GM19395 (cell line): ENCODE data around the gene THYN1.

Experiments used
- ATAC-seq: cut with Tn5 transposase; IDR thresholded peaks from one replicate; pipeline ENCODE4 v1.9.1; 2021; ENCODE audit warnings: mild to moderate bottlenecking, moderate library complexity; ENCODE audit not compliant: unreplicated experiment

THYN1 gene

DNA sequence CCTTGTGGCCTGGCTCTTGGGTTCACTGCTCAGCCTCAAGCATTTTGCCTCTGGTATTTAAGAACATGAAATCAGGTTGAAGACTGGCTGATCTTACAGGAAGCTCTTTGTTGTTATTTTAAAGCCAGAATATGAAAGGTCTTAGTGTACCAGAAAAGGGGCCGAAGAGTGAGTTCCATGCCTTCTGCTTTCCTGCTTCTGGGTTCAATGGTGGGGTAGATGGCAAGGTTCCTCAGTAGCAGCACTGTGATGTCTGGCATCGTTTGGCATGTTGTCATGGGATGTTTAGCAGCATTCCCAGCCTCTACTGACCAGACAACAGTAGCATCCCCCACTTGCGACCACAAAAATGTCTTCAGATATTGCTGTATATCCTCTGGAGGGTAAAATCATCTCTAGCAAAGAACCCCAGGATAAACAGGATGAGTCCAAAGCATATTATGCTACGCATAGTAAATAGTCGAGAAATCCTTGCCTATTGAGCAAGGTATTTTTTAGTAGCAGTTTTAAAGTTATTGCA, 26.3 kb downstream of the THYN1 start:
- no peak for ATAC-seq

DNA sequence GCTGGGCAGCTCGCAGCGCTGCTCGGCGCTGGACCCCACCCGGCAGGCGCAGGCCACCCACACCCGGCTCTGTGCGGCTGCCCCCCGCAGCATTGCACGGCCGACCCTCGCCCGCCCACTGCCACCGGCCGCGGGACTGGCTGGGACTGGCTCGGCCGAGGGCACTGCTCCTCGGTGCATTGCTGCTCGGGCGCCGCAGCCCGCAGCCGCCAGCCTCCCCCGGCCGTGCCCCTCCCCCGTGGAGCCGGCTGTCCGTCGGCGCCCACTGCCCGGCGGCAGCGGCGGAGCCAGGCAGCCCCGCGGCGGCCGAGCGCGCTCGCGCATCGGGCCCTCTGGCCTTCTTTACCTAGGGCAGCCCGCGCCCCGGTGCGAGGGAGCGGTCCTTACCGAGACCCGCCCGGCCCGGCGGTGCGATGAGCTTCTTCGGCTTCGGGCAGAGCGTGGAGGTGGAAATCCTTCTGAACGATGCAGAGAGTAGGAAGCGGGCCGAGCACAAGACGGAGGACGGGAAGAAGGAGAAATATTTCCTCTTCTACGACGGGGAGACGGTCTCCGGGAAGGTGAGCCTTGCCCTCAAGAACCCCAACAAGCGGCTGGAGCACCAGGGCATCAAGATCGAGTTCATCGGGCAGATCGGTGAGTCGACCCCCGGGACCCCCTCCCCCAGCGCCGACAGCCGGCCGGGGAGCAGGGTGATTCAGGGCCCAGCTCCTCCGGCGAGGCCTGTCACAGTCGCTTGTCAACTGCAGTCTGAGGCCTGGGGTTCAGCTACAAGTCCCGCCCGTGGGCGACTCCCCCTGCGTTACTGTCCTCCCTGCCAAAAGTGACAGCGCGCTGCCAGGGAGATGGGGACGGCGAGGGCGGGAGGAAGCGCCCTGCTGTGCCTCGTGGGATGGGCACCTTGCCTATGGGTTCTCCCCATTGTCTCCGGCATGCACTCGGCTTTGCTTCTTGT, 28.2 kb downstream of the THYN1 start:
- peak; percentile 19 for ATAC-seq

DNA sequence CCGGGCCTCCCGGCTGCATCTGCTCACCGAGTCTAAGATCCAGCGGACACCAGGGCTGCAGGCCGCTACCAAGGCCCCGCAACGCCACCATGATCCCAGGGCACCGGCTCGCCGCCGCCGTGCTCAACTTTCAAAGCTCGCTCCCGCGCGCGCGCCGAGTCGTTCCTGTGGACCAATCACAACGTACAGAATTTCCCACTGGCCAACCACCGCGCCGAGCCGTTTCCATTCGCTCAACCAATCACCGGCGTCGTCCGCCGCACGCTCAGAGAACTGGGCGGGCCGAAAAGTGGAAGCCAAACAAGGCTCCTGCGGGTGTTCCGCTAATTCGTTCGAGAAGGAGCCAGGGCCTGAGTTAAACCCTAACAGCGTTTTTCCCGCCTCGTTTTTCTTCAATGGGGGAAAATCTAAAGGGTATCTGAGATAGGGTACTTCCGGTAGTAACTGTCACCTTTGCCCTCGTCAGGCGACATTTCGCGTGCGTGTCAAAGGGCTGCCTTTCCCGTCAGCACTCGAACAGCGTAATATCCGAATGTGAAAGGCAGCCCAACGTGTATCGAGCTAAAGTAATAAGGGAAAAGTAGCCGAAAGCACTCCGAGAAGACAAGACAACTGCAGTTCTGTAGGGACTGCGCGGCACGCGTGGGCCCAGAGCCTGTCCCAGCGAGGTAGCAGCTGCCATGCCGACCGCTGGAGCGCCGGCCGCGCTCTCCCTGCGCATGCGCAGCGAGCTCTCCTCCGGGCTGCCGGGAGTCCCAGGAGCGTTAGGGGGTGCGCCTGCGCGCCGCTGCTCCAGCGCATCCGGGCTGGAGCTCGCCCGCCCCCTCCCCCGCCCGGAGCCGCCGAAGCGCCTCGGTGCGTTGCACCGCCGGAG, 29.1 kb downstream of the THYN1 start, which contains the start of the genes NCAPD3 and VPS26B:
TSS of gene NCAPD3 (minus strand) at position 132 of the 874 bp plus-strand sequence. CDS start at position 91, 41 bp downstream.
TSS of gene VPS26B (plus strand) at position 836 of the 874 bp plus-strand sequence. CDS start 452 bp downstream, outside the sequence.
- peak; percentile 83 for ATAC-seq

DNA sequence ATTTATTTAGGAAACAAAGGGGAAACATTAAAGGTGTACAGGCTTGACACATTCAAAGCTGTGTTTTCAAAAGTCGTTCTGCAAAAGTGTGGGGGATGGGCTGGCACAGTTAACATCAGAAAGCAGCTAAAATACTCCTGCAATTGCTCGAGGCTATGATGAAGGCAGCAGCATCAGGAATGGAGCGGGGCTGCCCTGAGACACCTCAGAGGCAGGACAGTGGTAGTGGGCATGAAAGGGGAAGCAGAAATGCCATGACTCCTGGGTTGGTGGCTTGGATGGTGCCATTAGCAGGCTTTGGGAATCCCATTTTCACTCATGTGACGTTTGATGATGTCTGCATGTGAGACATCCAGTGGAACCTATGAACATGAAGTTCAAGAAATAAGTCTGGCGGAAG, 30.0 kb downstream of the THYN1 start:
- ATAC-seq, result no peak

DNA sequence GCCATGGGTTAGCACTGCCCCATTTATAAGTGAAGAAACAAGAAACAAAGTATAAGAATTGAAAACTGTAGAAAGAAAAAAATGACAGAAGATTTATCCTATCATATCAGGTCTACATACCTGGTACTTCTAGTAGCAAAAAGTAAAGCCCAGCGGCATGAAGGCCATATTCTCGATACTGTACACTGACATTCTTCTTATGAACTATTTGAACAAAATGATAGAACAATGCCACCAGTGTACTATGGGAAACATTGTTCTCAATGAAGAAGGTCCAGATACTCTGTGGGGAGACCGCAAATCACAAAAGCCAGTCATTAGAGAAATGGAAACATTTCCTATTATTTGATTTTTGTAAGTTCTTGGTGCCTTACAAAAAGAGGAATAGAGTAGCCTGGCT, 36.3 kb downstream of the THYN1 start:
- ATAC-seq, result no peak

- ATAC-seq, result no peak
Measured at GRCh38 chr11:134215836-134216235, 37.3 kb downstream of the THYN1 start.

- ATAC-seq, result no peak
Measured at GRCh38 chr11:134207538-134208239, 45.5 kb downstream of the THYN1 start.

GRCh38 chr11:134206185-134206584, 47.0 kb downstream of the THYN1 start:
- ATAC-seq, result no peak

DNA sequence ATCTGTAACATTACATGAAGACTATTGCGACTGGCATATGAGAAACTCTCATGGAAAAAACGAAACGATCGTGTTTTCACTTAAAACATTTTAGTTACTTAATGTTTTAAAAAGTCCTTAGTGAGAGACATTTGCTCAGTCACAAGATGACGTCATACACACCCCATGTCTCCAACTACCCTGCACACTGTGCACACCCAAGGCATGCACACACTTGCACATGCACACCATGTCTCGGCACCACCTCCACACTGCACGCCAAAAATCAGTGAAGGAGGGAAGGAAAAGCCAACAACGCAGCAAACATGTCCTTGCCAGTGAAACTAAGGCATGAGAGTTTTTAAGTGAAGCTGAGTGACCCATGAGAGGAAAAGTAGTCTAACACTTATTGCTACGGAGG, 47.4 kb downstream of the THYN1 start:
- ATAC-seq, result no peak

- ATAC-seq, result no peak
Measured at GRCh38 chr11:134202661-134203060, 50.5 kb downstream of the THYN1 start.

DNA sequence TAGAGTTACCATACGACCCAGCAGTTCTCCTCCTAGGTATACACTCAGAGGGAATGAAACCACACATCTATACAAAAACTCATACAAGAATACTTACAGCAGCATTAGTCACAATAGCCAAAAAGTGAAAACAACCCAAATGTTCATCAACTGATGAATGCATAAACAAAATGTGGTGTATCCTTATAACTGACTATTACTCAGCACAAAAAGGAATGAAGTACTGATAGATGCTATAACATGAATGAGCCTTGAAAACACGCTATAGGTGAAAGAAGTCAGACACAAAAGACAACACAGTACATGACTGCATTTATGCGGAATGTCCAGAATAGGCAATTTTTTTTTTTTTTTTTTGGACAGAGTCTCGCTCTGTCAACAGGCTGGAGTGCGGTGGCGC, 52.5 kb downstream of the THYN1 start:
- no peak for ATAC-seq

- no peak for ATAC-seq
Measured at GRCh38 chr11:134199531-134199930, 53.6 kb downstream of the THYN1 start.
